ENCODE data around the gene BICC1.

Gene BICC1

GRCh38 chr10:58843760-58844159, 331.1 kb downstream of the BICC1 start:
- no peak overlapping the region for H3K27ac ChIP-seq
- TF ChIP-seq CTCF (conservative IDR thresholded peaks at IDR 0.05), result no peak

- TF ChIP-seq ZFX (IDR thresholded peaks at IDR 0.05) (no peak), CTCF (conservative IDR thresholded peaks at IDR 0.05) (no peak)
- H3K27ac ChIP-seq, result no peak overlapping the region
Observed at GRCh38 chr10:58844680-58845079, 332.0 kb downstream of the BICC1 start.

- TF ChIP-seq CTCF (conservative IDR thresholded peaks at IDR 0.05), result no peak
- TF ChIP-seq ZFX (IDR thresholded peaks at IDR 0.05), result no peak
- no peak overlapping the region for H3K27ac ChIP-seq
Observed at GRCh38 chr10:58846856-58847255, 334.2 kb downstream of the BICC1 start.

GRCh38 chr10:58851606-58852005, 338.9 kb downstream of the BICC1 start:
- no peak overlapping the region for H3K27ac ChIP-seq
- TF ChIP-seq ZFX (IDR thresholded peaks at IDR 0.05) (no peak), CTCF (conservative IDR thresholded peaks at IDR 0.05) (no peak)

- TF ChIP-seq ZFX (IDR thresholded peaks at IDR 0.05), result no peak
- TF ChIP-seq CTCF (conservative IDR thresholded peaks at IDR 0.05), result no peak
- H3K27ac ChIP-seq, result no peak overlapping the region
Observed at GRCh38 chr10:58853668-58854067, 341.0 kb downstream of the BICC1 start.

- TF ChIP-seq CTCF (conservative IDR thresholded peaks at IDR 0.05) (no peak), ZFX (IDR thresholded peaks at IDR 0.05) (no peak)
Observed at GRCh38 chr10:58854811-58855210, 342.1 kb downstream of the BICC1 start.

GRCh38 chr10:58856508-58857240, 344.0 kb downstream of the BICC1 start:
- no peak for TF ChIP-seq CTCF (conservative IDR thresholded peaks at IDR 0.05)
- TF ChIP-seq ZFX (IDR thresholded peaks at IDR 0.05), result no peak
- H3K27ac ChIP-seq, result no peak overlapping the region

More at GRCh38 chr10:58854811-58855210, 342.1 kb downstream of the BICC1 start:
- H3K27ac ChIP-seq, result no peak overlapping the region
